DMS153 treated with DMSO at 0.1 percent for 48 hours (cell line): ENCODE results near the gene TCF7L1.
"Not testable (repeated sequence)": the region's sequence is repeated elsewhere in the genome, so short reads cannot be mapped to it uniquely, and the experiment has no call there.

Experiments
- DNase-seq: peaks from one replicate; lab custom pipeline; 2025; ENCODE audit not compliant: unreplicated experiment; lab: John Stamatoyannopoulos, UW

Gene TCF7L1

DNA sequence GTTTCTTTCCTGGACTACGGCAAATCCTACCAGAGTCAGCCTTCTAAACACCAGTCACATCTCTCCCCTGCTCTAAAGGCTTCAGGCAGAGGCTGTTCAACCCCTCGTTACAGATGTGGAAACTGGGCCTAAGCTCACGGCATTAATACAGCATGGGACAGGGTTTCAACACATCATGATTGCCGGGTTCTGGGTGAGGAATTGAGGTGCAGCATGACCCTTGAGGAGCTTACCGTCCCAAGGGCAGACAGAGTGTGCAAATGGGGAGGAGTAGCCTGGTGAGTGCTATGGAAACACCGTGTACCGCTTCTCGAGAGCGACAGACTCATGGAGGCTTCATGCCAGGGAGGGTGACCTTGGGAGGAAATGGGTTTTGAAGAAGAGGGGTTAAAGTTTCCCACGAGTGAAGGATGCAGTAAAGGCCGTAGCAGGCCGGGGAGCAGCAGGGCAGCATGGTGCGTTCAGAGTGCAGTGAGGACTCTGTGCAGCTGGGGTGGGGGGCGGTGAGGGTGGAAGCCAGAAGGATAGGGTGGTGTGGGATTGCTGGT lies 143.5 kb downstream of the TCF7L1 start:
- no peak for DNase-seq

DNA sequence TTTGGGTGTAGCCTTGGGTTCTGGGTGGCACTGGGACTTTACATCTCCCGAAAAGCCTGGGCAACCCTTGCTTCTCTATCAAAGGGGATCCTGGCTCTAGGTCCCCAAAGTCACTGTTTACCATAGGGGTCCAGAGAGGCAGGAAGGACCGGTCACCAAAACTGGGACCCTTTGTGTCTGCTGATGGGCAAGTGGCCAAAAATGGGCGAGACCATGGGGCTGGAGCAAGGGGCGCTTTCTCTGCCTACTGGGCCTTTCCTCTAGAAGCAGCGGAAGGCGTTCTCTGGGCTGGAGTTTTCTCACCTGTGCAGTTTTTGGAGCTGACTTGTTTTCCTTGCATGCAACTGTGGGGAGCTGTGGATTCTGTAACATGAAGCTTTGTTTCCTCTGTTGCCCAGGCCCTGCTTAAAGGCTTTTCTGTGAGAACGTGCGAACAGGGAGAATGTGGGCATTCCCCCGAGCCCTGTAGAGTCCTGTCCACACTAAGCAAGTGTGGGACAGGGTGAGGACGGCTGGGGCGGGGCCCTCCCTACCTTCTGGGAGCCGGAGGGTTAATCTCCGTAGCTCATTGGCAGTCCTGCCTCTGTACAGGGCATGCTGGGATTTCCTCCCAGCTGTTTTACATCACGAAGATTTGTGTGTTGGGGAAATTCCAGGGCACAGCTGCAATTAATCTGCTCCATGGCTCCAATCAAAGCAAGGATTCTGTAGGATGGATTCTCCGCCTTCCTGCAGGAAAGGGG lies 144.4 kb downstream of the TCF7L1 start:
- DNase-seq = no peak

DNA sequence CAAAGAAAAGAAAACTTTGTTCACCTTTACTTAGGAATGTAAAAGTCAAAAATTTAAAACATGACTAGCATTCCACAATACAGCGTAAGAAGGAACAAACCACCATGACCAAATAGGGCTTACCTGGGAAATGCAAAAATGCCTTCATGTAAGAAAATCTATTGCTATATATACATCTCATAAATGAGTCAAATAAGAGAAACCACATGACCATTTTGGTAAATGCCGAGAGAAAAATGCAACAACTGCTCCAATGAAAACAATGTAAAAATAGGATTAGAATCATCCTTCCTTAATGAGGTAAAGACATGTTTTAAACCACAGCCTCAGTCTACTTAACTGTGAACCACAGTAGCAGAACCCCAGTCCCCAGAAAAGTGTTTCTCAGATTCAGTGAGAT lies 145.2 kb downstream of the TCF7L1 start:
- DNase-seq = no peak

DNA sequence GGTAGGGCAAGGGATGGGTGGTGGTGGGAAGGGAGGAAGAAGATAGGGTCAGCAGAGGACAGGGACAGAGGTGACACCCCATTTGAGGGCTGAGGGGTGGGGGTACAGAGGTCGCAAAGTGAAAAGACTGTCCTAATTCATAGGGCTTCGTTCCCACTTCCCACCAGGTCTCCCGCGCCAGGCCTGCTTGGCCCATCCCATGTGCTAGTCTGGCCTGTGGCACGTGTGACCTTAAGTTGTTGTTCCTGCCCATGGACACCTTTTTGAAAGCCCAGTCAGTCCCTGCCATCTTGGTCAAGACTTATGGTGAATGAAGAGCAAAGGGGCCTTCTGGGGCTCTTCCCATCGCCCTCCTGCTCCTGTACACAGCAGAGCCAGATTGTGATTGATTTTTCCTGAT lies 148.4 kb downstream of the TCF7L1 start:
- no peak for DNase-seq

DNA sequence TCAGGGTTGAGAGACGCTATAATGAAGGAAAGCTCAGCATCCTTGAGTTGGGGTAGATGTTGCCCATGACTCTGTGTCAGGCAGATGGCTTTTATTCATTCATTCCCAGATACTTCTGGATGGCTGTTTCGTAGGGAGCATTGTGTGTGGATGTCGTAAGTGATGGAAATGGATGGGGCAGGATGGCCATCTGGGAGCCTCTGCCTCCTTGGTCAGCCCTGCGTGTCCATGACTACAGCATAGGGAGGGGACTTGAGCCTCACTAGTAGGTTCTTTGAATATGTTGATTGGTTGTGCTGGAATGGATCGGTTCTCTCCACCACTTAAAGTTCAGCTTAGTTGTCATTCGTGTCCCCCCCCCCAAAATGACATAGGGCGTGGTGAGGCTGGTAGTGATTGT lies 149.7 kb downstream of the TCF7L1 start:
- DNase-seq = no peak

DNA sequence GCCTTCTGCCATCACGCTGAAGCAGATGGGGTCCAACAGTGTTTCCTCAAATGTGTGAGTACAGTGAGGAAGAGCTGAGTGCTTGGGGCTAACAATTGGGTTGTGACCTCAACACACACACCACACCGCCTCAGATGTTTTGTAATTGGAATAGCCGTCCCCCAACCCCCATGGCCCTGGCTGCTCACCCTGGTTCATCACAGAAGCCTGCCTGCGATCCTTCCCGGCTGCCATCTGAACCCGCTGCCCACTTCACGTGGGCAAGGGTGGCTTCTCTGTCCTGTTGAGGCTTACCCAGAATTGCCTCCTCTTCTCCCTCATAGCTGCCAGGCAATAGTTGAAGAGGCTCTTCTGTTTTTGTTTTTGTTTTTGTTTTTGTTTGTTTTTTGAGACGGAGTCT lies 150.4 kb downstream of the TCF7L1 start:
- DNase-seq = no peak

DNA sequence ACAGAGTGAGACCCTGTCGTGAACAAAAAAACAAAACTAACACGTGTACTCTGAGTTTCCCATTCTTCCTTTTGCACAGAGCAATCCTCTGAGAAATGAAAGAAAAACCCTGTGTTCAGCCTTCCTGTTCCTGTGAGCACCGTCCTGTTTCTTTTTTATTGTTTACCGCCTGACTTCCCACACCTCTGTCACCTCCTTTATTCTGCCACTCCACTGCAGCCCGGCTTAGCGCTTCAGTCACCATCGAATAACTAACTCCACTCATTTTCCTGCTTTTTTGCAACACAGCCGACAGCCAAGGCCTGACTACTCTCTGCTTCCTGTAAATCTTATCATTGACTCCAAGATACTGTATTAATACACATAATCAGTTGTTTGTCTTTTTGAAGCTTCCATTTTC lies 153.7 kb downstream of the TCF7L1 start:
- no peak for DNase-seq

DNA sequence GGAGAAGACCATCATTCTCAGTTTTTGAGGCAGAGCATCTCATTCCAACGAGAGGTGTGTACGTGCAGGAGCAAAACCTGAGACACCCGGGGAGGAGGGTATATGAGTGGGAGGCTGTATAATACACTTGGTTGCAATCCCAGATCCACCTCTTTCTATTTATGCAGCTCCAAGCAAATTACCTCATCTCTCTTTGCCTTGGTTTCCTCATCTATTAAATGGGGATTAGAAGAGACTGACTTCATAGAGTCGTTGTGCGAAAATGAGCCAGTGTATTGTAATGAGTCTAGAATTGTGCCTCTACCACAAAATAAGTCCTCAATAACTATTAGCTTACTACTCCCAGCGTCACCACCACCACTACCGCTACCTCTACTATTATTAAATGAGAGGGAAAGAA lies 154.5 kb downstream of the TCF7L1 start:
- no peak for DNase-seq

DNA sequence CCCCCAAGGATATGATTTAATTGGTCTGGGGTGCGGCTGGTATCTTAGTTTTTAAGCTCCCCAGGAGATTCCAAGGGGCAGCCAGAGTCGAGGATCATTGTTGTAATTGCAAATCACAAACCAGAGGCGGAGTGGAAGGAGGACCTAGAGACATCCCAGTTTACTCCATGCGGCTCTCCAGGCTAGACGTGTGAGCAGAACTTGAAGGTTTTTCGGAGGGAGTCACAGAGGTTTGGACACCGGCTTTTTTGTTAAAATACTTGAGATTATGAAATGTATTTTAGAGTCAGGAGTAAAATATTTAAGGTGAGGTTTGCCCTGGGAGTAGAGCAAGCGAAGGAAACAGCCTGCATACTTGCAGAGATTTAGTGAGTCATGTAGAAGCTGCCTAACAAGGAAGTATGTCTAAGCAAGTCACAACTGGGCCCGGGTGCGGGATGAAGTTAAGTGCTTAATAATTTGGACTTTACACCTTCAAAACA lies 155.1 kb downstream of the TCF7L1 start:
- no peak for DNase-seq

DNA sequence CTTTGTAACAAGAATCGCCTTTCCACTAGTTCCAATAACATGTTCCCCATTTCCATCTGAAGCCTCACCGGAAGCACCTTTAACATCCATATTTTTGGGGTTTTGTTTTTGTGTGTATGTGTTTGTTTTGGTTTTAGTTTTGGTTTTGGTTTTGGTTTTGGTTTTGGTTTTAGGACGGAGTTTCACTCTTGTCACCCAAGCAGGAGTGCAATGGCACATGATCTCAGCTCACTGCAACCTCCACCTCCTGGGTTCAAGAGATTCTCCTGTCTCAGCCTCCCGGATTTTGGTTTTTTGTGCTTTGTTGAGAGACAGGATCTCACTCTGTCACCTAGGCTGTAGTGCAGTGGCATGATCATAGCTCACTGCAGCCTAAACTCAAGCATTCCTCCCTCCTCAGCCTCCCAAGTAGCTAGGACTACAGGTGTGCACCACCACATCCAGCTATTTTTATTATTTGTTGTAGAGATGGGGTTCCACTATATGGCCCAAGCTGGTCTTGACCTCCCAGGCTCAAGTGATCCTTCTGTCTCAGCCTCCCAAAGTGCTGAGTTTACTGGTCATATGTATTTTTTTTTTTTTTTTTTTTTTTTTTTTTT lies 158.3 kb downstream of the TCF7L1 start:
- DNase-seq = no peak

DNA sequence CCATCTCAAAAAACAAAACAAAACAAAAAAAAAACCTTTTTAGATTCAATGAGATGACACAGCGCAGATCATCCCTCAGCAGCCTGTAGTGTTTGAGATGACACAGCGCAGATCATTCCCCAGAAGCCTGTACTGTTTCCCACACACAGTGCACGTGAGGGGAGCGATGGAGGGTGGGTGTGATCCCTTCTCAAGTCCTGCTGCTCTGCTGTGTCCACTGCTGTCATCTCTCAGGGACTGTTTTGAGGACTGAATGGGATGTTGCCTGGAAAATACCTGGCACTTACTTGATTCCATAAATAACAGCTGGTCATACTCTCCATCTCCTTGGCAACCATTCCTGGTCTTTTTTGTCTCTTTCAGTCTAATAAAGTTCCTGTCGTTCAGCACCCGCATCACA lies 168.9 kb downstream of the TCF7L1 start:
- DNase-seq = no peak

DNA sequence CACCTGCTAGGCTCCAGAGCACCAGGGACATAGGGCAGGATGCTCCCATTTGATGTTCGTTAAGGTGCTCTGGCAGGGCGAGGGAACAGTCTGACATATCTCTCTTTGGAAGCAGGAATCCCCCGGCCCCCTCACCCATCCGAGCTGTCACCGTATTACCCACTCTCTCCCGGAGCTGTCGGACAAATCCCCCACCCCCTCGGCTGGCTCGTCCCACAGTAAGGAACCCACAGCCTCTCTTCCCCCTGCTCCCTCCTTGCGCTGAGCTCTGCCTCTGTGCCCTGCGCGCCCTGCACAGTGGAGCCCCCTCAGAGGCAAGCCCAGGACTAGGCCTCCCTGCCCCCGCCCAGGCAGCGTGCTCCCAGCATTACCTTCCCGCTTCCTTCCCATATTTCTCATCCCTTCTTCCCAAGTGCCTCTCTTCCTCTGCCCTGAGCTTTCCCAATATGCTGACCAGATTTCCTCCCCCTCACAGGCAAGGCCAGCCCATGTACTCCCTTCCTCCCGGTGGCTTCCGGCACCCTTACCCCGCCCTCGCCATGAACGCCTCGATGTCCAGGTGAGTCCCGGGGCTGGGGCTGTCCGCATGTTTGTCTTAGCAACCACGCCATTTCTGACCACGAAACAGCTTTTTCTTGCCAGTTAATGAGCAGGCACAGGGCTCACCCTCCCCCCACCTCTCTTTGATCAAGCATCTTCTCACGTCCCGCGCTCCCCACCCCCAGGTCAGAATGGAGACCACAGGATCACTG lies 170.8 kb downstream of the TCF7L1 start:
- no peak for DNase-seq

DNA sequence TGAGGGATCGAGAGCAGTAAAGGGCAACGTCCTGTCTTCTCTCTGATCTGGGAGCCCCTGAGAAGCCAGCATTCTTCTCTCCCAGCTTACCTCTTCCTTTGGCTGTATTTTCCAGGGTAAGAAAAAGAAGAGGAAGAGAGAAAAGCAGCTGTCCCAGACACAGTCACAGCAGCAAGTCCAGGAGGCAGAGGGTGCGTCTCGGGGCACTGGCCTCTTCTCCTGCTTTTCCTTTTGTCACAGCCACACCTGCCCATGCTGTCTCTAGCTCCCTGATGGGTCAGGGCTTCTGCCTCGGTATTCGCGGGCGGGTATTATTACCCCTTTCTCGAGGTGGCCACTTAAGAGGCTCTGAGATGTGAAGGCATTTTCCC lies 174.3 kb downstream of the TCF7L1 start:
- DNase-seq = no peak

DNA sequence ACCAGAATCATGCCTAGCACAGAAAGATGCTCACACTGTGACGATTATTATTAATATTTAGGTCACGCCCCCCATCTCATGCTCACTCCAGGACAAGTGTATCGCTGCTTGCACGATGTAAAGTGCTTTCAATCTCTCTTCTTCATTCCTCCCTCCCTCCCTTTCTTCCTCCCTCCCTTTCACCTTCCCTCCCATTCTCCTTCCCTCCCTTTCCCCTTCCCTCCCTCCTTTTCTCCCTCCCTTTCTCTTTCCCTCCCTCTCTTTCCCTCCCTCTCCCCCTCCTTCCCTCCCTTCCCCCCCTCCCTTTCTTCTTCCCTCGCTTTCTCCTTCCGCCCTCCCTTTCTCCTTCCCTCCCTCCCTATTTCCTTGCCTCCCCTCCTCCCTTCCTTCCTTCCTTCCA lies 175.0 kb downstream of the TCF7L1 start:
- no peak for DNase-seq

DNA sequence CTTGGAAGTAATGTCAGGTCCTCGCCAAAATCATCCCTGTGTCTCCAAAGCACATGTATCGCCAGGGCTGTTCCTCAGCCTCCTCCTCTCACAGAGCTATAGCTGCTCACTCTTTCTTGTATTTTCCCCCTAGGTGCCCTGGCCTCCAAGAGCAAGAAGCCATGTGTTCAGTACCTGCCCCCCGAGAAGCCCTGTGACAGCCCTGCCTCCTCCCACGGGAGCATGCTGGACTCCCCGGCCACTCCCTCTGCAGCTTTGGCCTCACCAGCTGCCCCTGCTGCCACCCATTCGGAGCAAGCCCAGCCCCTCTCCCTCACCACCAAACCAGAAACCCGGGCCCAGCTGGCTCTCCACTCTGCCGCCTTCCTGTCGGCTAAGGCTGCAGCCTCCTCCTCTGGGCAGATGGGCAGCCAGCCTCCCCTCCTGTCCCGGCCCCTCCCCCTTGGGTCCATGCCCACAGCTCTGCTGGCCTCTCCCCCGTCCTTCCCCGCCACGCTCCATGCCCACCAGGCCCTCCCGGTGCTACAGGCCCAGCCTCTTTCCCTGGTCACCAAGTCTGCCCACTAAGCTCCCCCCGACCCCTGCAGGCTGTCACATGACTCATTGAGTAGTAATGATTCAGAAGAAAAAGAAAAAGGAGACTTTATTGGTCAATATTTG lies 175.8 kb downstream of the TCF7L1 start:
- peak; percentile 36 for DNase-seq

DNA sequence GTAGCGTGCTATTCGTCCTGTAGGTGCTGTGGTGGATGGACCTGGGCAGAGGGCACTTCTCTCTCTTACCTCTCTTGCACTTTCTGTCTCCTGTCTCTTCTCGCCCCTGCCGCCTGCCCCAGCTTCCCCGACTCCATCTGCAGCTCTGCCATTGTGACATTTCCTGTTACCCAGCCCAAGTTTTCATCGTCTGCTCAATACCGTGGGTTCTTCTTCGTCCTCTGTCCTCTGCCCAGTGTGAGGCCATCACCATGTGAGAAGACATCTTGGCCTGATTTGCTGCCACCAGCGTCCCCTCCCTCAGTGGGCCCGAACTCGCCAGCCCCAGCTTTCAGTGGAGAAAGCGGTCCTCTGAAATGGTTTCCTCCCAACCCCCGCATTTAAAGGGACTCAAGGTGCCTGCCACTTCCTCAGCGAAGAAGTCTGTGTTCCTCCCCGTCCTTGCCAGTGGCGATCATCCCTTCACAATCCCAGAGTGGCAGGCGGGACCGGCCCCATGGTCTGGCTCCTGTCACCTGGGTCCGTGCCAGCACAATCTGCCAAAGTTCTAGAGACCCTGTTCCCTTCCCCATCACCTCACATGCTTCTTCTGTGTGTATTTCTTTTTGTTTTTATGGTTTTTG lies 176.6 kb downstream of the TCF7L1 start:
- DNase-seq = no peak

DNA sequence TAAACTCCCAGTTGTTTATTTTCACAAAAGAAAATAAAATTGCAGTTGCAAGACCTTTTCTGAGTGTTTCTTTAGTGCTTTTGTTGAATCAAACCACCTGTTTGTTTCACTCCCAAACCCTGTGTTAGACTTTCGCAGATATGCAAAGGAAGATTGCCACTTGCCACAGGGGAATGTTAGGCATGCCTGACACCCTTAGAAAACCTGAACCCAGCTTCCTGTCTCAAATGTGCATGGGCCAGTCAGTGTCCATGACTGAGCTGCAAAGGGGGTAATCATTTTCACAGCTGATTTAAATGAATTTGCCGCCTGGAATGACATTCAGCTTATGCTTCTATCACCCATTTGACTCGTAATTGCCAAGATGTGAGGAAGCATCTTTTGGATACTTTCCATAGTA lies 177.1 kb downstream of the TCF7L1 start:
- no peak for DNase-seq

DNA sequence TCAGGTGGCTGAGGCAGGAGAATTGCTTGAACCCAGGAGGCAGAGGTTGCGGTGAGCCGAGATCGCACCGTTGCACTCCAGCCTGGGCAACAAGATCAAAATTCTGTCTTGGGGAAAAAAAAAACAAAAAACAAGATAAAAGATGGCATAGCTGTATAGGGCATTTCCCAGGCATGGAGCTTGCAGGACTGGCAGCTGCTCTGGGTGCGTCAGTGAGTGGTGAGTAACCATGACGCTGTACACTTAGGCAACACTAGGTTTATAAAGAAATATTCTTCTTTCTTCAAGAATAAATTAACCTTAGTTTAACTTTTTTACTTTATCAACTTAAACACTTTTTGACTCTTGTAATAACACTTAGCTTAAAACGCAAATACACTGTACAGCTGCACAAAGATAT lies 179.2 kb downstream of the TCF7L1 start:
- DNase-seq = no peak

DNA sequence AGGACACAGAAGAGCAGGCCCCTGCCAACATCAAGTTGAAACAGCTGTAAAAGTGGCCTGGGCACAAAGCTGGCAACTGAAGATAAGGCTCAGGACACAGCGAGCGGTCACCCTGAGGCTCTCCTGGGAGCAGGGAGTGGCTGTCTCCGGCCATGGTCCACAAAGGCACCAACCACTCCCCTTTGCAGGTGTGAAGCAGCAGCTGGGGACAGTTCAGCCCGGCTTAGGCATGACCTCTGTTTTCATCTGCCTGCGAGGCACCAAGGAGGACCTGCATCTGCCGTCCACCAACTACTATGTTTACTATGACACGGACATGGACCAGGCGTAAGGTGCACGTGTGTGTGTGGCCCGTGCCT lies 181.7 kb downstream of the TCF7L1 start:
- no peak for DNase-seq

DNA sequence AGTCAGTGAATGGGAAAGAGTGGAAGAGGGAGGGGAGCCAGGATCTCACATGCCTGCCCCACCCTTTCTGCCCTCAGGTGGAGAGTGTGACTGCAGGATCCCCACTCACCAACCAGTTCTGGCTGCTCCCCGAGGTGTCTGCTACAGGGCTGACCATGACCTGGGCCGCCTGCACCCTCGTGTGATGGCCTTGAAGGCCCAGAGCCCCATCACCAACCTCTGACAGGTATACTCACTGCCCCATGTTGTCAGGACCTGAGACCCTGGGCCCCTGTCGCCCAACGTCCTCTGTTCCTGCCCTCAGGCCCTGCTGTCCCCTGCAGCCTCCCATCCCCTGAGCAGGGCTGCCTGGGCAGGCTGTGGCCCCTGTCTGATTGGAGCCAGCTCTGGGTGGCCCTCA lies 182.7 kb downstream of the TCF7L1 start:
- not testable (repeated sequence) for DNase-seq
